Measurements from ENCODE around the gene IMMP1L. TPM values are rescaled to one million over a fixed set of nuclear protein-coding genes. Genes with fewer than 3 reads are reported as not detected.

The IMMP1L gene
- total RNA-seq (2022; extraction: Qiagen RNA extraction; ENCODE audit: low read depth) = 58.3 to 67.4 TPM (median 62.6 TPM) in 5 replicates

GRCh38 chr11:31509429-31510345 lies at the start of gene IMMP1L, which contains the start of gene ELP4:
Gene IMMP1L, minus strand, starts transcription at chr11:31509622. Its CDS starts 46,346 bp downstream, at chr11:31463276.
Gene ELP4, plus strand, starts transcription at chr11:31509767. Its CDS starts 18 bp downstream, at chr11:31509785.

Other genes with a start within 250 kb of the IMMP1L start
- 0.31 to 0.71 TPM (median 0.49 TPM) in 5 replicates for gene DCDC1, start 139.9 kb downstream of the IMMP1L start, total RNA-seq (2022; extraction: Qiagen RNA extraction; ENCODE audit: low read depth)
- gene DNAJC24, start 139.8 kb downstream of the IMMP1L start, total RNA-seq (2022; extraction: Qiagen RNA extraction; ENCODE audit: low read depth) = 10.7 to 11.8 TPM (median 11.4 TPM) in 5 replicates
- gene ELP4, start 145 bp upstream of the IMMP1L start, total RNA-seq (2022; extraction: Qiagen RNA extraction; ENCODE audit: low read depth) = 6.3 to 10.3 TPM (median 9.4 TPM) in 5 replicates